Upper lobe of left lung (tissue), 6 donors: Measurements from ENCODE around the gene C6orf163. TPM values are rescaled to one million over a fixed set of nuclear protein-coding genes. Genes with fewer than 3 reads are reported as not detected.
A peak's percentile ranks its signal among the peaks of the same experiment; 100 is the strongest.
"Not testable (repeated sequence)": the region's sequence is repeated elsewhere in the genome, so short reads cannot be mapped to it uniquely, and the experiment has no call there.

ENCODE experiments used
- ATAC-seq, 2 donors: fragments of 200-7000 bp; cut with Tn5 transposase; one replicate each; pipeline ENCODE4 v1.9.1; 2022; ENCODE audit warnings: mild to moderate bottlenecking in 2 of 2, moderate library complexity in 2 of 2; ENCODE audit not compliant: low FRiP score in 2 of 2
- DNase-seq, 2 donors: peaks; one replicate each; pipeline ENCODE4 v3.0.0-alpha.2; 2019 to 2020
- H3K27ac ChIP-seq, 4 donors: fragments of 200-600 bp; sonication (generic); one replicate each; pipeline ENCODE4 v1.5.1; 2016 to 2019
- H3K27me3 ChIP-seq, 4 donors: fragments of 200-600 bp; sonication (generic); one replicate each; pipeline ENCODE4 v1.5.1; 2017 to 2019
- H3K36me3 ChIP-seq, 4 donors: fragments of 200-600 bp; sonication (generic); one replicate each; pipeline ENCODE4 v1.5.1; 2016 to 2019
- H3K4me1 ChIP-seq, 4 donors: fragments of 200-600 bp; sonication (generic); one replicate each; pipeline ENCODE4 v1.5.1; 2018 to 2019
- H3K4me3 ChIP-seq, 4 donors: fragments of 200-600 bp; sonication (generic); one replicate each; pipeline ENCODE4 v1.5.1; 2017 to 2019; ENCODE audit warnings: mild to moderate bottlenecking in 2 of 4, moderate library complexity in 1 of 4
- H3K9me3 ChIP-seq, 4 donors: fragments of 200-600 bp; sonication (generic); one replicate each; pipeline ENCODE4 v1.5.1; 2018 to 2019
- CTCF ChIP-seq, 6 experiments: fragments of 450-650 bp in 4 of 6; fragments of 200-600 bp in 2 of 6; sonication (generic) in 2 of 6; IDR thresholded peaks; one replicate each; pipeline ENCODE4 v1.5.1; 2016 to 2019; ENCODE audit warnings: antibody characterized with exemption in 6 of 6
- EP300 ChIP-seq, 4 donors: sonication (generic); formaldehyde crosslinking; IDR thresholded peaks; one replicate each; pipeline ENCODE4 v1.5.1; 2017; ENCODE audit warnings: antibody characterized with exemption in 4 of 4, control low read depth in 2 of 4
- POLR2A ChIP-seq, 4 donors: fragments of 450-650 bp; IDR thresholded peaks; one replicate each; pipeline ENCODE4 v1.5.1; 2016 to 2017; ENCODE audit warnings: antibody characterized with exemption in 4 of 4, mild to moderate bottlenecking in 2 of 4
- POLR2AphosphoS5 ChIP-seq, 2 donors: sonication (generic); formaldehyde crosslinking; IDR thresholded peaks; one replicate each; pipeline ENCODE4 v1.5.1; 2017; ENCODE audit warnings: antibody characterized with exemption in 2 of 2
- WGBS, 2 donors: methylation state at CpG; one replicate each; pipeline ENCODE4 v1.1.5; 2017 to 2018; 5-methylcytosine and 5-hydroxymethylcytosine counted together
- total RNA-seq, 6 donors: library from RNA; depleted of rRNA in 4 of 6; stranded (reverse); fragments of >200 nt in 4 of 6; gene quantifications; one replicate each; pipeline versions ENCODE4 v1.1.0 to v1.2.1, GENCODE V29; 2016 to 2021
- donor health status: DM: no; HTN: no; CAD: no; lungs with moderate emphysema.
- donor health status: DM: no; HTN: yes; CAD: no; lungs with severe emphysema.

The C6orf163 gene
- total RNA-seq, 6 donors from 2014 or later = 1.6 to 7.3 (median 2.1) TPM

GRCh38 chr6:87315071-87315470, 29.5 kb upstream of the C6orf163 start:
- Histone ChIP-seq H3K4me3 (no peak overlapping the region), H3K27me3 (no peaks in the 10 kb centered on the region), H3K4me1 (no peaks in the 10 kb centered on the region), H3K9me3 (no peaks in the 10 kb centered on the region), H3K36me3 (no peaks in the 10 kb centered on the region), H3K27ac (no peak overlapping the region)
- TF ChIP-seq EP300 (IDR thresholded peaks at IDR 0.05) (no peak), POLR2AphosphoS5 (IDR thresholded peaks at IDR 0.05) (no peak), CTCF (IDR thresholded peaks at IDR 0.05) (no peak), POLR2A (IDR thresholded peaks at IDR 0.05) (no peak)
- ATAC-seq = no peak
- no peak for DNase-seq
- WGBS, 2 donors = 81 to 92% methylated on average over 3 of the region's 3 CpGs

DNA sequence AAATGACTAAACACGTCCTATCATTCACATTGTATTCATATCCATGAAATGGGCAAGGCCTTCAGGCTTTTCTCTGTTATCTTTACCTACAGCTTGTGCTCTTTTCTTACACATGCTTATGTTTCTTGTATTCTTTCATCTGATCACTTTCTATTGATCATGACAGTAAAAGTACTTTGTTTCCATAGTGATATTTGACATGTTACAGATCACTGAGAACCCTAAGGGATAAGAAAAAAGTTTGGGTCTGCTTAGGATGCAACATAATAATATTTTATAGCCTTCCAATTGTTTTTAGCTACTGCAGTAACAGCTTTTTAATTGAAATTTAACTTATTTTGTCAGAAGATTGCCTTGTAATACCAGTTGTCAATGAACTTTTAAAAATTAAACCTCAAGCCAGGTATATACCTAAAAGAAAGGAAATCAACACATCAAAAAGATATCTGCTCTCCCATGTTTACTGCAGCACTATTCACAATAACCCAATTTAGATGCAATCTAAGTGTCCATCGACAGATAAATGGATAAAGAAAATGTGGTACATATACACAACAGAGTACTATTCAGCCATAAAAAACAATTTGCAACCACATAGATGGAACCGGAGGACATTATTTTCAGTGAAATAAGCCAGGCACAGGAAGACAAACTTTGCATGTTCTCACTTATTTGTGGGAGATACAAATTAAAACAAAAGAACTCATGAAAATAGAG, 25.2 kb upstream of the C6orf163 start:
- H3K27ac ChIP-seq = no peak overlapping the region
- DNase-seq (no peak), ATAC-seq (no peak)
- no peaks in the 10 kb centered on the region for H3K27me3 ChIP-seq
- no peaks in the 10 kb centered on the region for H3K36me3 ChIP-seq
- 76 to 88% methylated on average over 3 of the region's 3 CpGs for WGBS, 2 donors
- H3K4me1 ChIP-seq = peaks cover 0 to 5% (median 2%) of the 10 kb centered on the region in 4 donors
- TF ChIP-seq POLR2A (IDR thresholded peaks at IDR 0.05) (no peak), POLR2AphosphoS5 (IDR thresholded peaks at IDR 0.05) (no peak), EP300 (IDR thresholded peaks at IDR 0.05) (no peak), CTCF (IDR thresholded peaks at IDR 0.05) (no peak)
- H3K4me3 ChIP-seq = no peak overlapping the region
- H3K9me3 ChIP-seq = no peaks in the 10 kb centered on the region

GRCh38 chr6:87322304-87323212, 22.1 kb upstream of the C6orf163 start, which contains the start of gene SMIM8:
Gene SMIM8, plus strand, starts transcription at chr6:87322588. Its CDS starts 14,444 bp downstream, at chr6:87337032.
- Histone ChIP-seq H3K36me3 (no peaks in the 10 kb centered on the region), H3K4me1 (peaks cover 0 to 5% (median 2%) of the 10 kb centered on the region in 4 donors), H3K4me3 (peak within 1 kb of the TSS; percentile 66 to 96 (median 86)), H3K27ac (peak within 1 kb of the TSS; percentile 26 to 88 (median 84)), H3K9me3 (no peaks in the 10 kb centered on the region), H3K27me3 (no peaks in the 10 kb centered on the region)
- peak; percentile 13 to 68 for TF ChIP-seq POLR2AphosphoS5 (IDR thresholded peaks at IDR 0.05)
- peak in 1 of 4 donors; percentile 66 for TF ChIP-seq POLR2A (IDR thresholded peaks at IDR 0.05)
- peak; percentile 91 to 100 (median 98) for TF ChIP-seq CTCF (IDR thresholded peaks at IDR 0.05)
- TF ChIP-seq EP300 (IDR thresholded peaks at IDR 0.05) = no peak
- ATAC-seq = peak; percentile 100
- peak; percentile 91 to 98 for DNase-seq
- WGBS, 2 donors = 1 to 2% methylated on average over 37 to 57 of the region's 60 CpGs

DNA sequence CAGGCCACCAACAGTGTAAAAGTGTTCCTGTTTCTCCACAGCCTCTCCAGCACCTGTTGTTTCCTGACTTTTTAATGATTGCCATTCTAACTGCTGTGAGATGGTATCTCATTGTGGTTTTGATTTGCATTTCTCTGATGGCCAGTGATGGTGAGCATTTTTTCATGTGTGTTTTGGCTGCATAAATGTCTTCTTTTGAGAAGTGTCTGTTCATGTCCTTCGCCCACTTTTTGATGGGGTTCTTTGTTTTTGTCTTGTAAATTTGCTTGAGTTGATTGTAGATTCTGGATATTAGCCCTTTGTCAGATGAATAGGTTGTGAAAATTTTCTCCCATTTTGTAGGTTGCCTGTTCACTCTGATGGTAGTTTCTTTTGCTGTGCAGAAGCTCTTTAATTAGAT, 20.7 kb upstream of the C6orf163 start:
- not testable (repeated sequence) for H3K27ac ChIP-seq, H3K4me1 ChIP-seq, ATAC-seq, H3K9me3 ChIP-seq, H3K27me3 ChIP-seq, H3K36me3 ChIP-seq, DNase-seq, H3K4me3 ChIP-seq
- WGBS, 2 donors = 100% methylated on average over 1 of the region's 1 CpG

DNA sequence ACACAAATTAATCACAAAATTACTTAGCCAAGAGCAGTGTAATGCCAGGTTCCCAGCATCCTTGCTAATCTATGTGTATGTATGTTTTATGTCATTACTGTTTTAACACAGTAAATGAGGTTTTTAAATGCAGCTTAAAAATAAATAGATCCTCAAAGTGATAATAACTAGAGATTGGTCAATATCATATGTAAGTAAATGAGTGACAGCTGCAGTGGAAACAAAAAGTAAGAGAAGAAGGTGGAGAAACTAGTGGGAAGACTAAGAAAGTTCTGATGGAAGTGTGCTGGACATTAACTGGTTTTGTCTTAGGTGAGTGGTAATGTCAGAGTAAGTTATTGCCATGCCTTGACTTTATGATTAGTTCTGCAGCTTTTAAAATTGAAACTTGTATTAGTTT, 13.7 kb upstream of the C6orf163 start:
- no peak for TF ChIP-seq POLR2A (IDR thresholded peaks at IDR 0.05)
- no peak for TF ChIP-seq CTCF (IDR thresholded peaks at IDR 0.05)
- TF ChIP-seq EP300 (IDR thresholded peaks at IDR 0.05) = no peak
- TF ChIP-seq POLR2AphosphoS5 (IDR thresholded peaks at IDR 0.05) = no peak
- peaks cover 0 to 9% (median 7%) of the 10 kb centered on the region in 4 donors for H3K4me1 ChIP-seq
- no peaks in the 10 kb centered on the region for H3K27me3 ChIP-seq
- no peak for DNase-seq
- no peak for ATAC-seq
- H3K4me3 ChIP-seq = no peak overlapping the region
- no peaks in the 10 kb centered on the region for H3K9me3 ChIP-seq
- H3K36me3 ChIP-seq = no peaks in the 10 kb centered on the region
- H3K27ac ChIP-seq = no peak overlapping the region
